ENCODE data around the gene UBE2S.

UBE2S gene

GRCh38 chr19:55358493-55358892 is 49.1 kb downstream of the UBE2S start:
- H3K9me3 ChIP-seq (ENCODE audit: control insufficient read depth, low read length) = no peaks in the 10 kb centered on the region
- no peak overlapping the region for H3K4me3 ChIP-seq (ENCODE audit: extremely low read depth, insufficient read depth, low read length, poor library complexity, severe bottlenecking)
- H3K27ac ChIP-seq (ENCODE audit: low read depth, low read length, severe bottlenecking) = no peak overlapping the region
- no peaks in the 10 kb centered on the region for H3K36me3 ChIP-seq (ENCODE audit: control insufficient read depth, insufficient read depth, low read length)
- peaks cover 8% of the 10 kb centered on the region for H3K4me1 ChIP-seq (ENCODE audit: control insufficient read depth, insufficient read depth, low read length, poor library complexity, severe bottlenecking)
- 90 to 93% methylated on average over 16 to 18 of the region's 19 CpGs for WGBS, 2 experiments (ENCODE audit: insufficient coverage in 2 of 2)

GRCh38 chr19:55355213-55355821 is 52.3 kb downstream of the UBE2S start:
- Histone ChIP-seq H3K9me3 (ENCODE audit: control insufficient read depth, low read length) (no peaks in the 10 kb centered on the region), H3K36me3 (ENCODE audit: control insufficient read depth, insufficient read depth, low read length) (no peaks in the 10 kb centered on the region), H3K4me3 (ENCODE audit: extremely low read depth, insufficient read depth, low read length, poor library complexity, severe bottlenecking) (no peak overlapping the region), H3K27ac (ENCODE audit: low read depth, low read length, severe bottlenecking) (no peak overlapping the region), H3K4me1 (ENCODE audit: control insufficient read depth, insufficient read depth, low read length, poor library complexity, severe bottlenecking) (peaks cover 3% of the 10 kb centered on the region)
- 49 to 52% methylated on average over 11 to 12 of the region's 13 CpGs for WGBS, 2 experiments (ENCODE audit: insufficient coverage in 2 of 2)

GRCh38 chr19:55354698-55355212 is 52.8 kb downstream of the UBE2S start, which contains the start of gene COX6B2:
COX6B2 (minus strand) TSS chr19:55354719; CDS start chr19:55354521, 198 bp downstream.
- Histone ChIP-seq H3K4me3 (ENCODE audit: extremely low read depth, insufficient read depth, low read length, poor library complexity, severe bottlenecking) (peak within 1 kb of the TSS; percentile 41), H3K36me3 (ENCODE audit: control insufficient read depth, insufficient read depth, low read length) (peaks cover 4% of the 10 kb centered on the region), H3K9me3 (ENCODE audit: control insufficient read depth, low read length) (no peaks in the 10 kb centered on the region), H3K4me1 (ENCODE audit: control insufficient read depth, insufficient read depth, low read length, poor library complexity, severe bottlenecking) (peaks cover 3% of the 10 kb centered on the region), H3K27ac (ENCODE audit: low read depth, low read length, severe bottlenecking) (no peak within 1 kb of the TSS)
- 4 to 6% methylated on average over 11 to 17 of the region's 43 CpGs for WGBS, 2 experiments (ENCODE audit: insufficient coverage in 2 of 2)

GRCh38 chr19:55353803-55354697 is 53.5 kb downstream of the UBE2S start:
- 3 to 4% methylated on average over 43 to 58 of the region's 72 CpGs for WGBS, 2 experiments (ENCODE audit: insufficient coverage in 2 of 2)
- no peaks in the 10 kb centered on the region for H3K9me3 ChIP-seq (ENCODE audit: control insufficient read depth, low read length)
- H3K4me1 ChIP-seq (ENCODE audit: control insufficient read depth, insufficient read depth, low read length, poor library complexity, severe bottlenecking) = peaks cover 3% of the 10 kb centered on the region
- peaks cover 8% of the 10 kb centered on the region for H3K36me3 ChIP-seq (ENCODE audit: control insufficient read depth, insufficient read depth, low read length)
- peak overlapping the region; percentile 41 for H3K4me3 ChIP-seq (ENCODE audit: extremely low read depth, insufficient read depth, low read length, poor library complexity, severe bottlenecking)
- no peak overlapping the region for H3K27ac ChIP-seq (ENCODE audit: low read depth, low read length, severe bottlenecking)

DNA sequence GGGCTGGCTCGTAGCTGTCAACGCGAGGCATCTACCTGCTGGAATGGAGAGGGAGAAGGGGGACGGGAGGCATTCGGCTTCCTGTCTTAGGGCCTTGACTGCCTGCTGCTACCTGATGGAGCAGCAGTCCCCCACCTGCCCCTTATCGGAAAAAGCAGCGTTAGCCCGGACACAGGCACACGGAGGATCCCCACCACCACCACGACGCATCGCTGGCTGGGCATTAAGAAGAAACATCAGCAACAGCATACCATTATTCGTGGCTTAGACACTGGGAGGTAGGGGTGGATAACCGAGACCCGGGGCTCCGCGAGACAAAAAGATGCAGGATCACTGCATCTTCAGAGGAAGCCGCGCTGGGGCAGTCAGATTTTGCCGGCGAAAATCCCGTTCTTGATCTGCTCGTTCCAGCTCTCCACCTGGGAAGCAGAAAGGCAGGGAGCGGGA is 54.2 kb downstream of the UBE2S start:
- 10 to 11% methylated on average over 16 to 17 of the region's 24 CpGs for WGBS, 2 experiments (ENCODE audit: insufficient coverage in 2 of 2)
- peaks cover 7% of the 10 kb centered on the region for H3K4me1 ChIP-seq (ENCODE audit: control insufficient read depth, insufficient read depth, low read length, poor library complexity, severe bottlenecking)

DNA sequence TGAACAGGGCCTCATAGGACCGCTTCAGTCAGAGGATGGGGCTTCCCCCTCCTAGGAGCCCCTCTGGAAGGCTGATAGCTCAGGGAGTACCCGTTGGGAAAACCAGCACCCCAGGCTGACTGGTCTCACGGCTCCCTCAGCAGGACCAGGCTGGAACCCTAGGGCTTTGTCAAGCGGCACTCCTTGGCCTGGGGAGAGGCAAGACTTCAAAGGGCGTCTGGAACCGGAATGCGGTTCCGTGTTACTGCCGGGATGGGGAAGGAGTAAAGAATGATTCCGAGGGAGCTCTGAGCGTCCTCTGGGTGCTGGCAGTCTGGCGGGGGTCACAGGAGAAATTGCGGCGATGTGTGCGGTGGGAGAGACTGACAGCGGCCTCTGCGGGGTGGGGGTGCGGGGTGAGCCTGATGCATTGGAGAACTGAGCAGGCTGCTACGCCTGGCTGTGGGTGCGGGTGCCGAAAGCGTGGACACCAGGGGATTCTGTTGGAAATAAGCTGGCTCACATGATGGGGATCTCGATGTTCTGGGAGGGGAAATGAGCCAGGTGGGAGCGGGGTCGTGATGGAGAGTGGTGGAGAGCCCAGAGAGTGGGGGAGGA is 54.9 kb downstream of the UBE2S start:
- Histone ChIP-seq H3K36me3 (ENCODE audit: control insufficient read depth, insufficient read depth, low read length) (peaks cover 8% of the 10 kb centered on the region), H3K27ac (ENCODE audit: low read depth, low read length, severe bottlenecking) (no peak overlapping the region), H3K9me3 (ENCODE audit: control insufficient read depth, low read length) (no peaks in the 10 kb centered on the region), H3K4me1 (ENCODE audit: control insufficient read depth, insufficient read depth, low read length, poor library complexity, severe bottlenecking) (peaks cover 15% of the 10 kb centered on the region), H3K4me3 (ENCODE audit: extremely low read depth, insufficient read depth, low read length, poor library complexity, severe bottlenecking) (no peak overlapping the region)
- WGBS, 2 experiments (ENCODE audit: insufficient coverage in 2 of 2) = 81 to 85% methylated on average over 23 to 25 of the region's 25 CpGs

More for the DNA sequence above, 54.2 kb downstream of the UBE2S start:
- Histone ChIP-seq H3K4me3 (ENCODE audit: extremely low read depth, insufficient read depth, low read length, poor library complexity, severe bottlenecking) (peak overlapping the region; percentile 41), H3K9me3 (ENCODE audit: control insufficient read depth, low read length) (no peaks in the 10 kb centered on the region), H3K27ac (ENCODE audit: low read depth, low read length, severe bottlenecking) (no peak overlapping the region), H3K36me3 (ENCODE audit: control insufficient read depth, insufficient read depth, low read length) (peaks cover 8% of the 10 kb centered on the region)

DNA sequence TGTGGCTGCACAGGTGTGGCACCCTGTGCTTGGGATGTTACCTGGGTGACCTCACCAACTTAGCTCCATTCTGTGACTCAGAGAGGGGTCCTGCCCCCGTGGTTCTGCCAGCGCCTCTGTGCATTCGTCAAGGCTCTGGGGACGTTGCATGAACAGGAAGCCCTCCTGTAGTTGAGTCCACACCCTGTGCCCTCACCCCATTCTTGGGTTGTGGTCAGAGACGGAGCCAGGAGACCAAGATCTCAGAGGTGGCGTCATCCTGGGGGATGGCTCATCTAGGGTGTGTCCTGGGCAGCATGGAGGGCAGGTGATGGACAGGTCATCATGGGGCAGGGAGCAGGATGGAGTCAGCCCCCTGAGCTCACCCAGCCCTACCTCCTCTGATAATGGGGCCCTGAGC is 55.5 kb downstream of the UBE2S start:
- WGBS, 2 experiments (ENCODE audit: insufficient coverage in 2 of 2) = 78 to 92% methylated on average over 5 to 6 of the region's 6 CpGs

GRCh38 chr19:55350620-55351315 is 56.8 kb downstream of the UBE2S start:
- Histone ChIP-seq H3K4me3 (ENCODE audit: extremely low read depth, insufficient read depth, low read length, poor library complexity, severe bottlenecking) (no peak overlapping the region), H3K9me3 (ENCODE audit: control insufficient read depth, low read length) (no peaks in the 10 kb centered on the region), H3K27ac (ENCODE audit: low read depth, low read length, severe bottlenecking) (no peak overlapping the region), H3K4me1 (ENCODE audit: control insufficient read depth, insufficient read depth, low read length, poor library complexity, severe bottlenecking) (peaks cover 17% of the 10 kb centered on the region), H3K36me3 (ENCODE audit: control insufficient read depth, insufficient read depth, low read length) (peaks cover 16% of the 10 kb centered on the region)
- WGBS, 2 experiments (ENCODE audit: insufficient coverage in 2 of 2) = 92 to 95% methylated on average over 9 to 11 of the region's 11 CpGs

More for the DNA sequence above, 55.5 kb downstream of the UBE2S start:
- Histone ChIP-seq H3K4me1 (ENCODE audit: control insufficient read depth, insufficient read depth, low read length, poor library complexity, severe bottlenecking) (peaks cover 17% of the 10 kb centered on the region), H3K27ac (ENCODE audit: low read depth, low read length, severe bottlenecking) (no peak overlapping the region), H3K4me3 (ENCODE audit: extremely low read depth, insufficient read depth, low read length, poor library complexity, severe bottlenecking) (no peak overlapping the region), H3K9me3 (ENCODE audit: control insufficient read depth, low read length) (no peaks in the 10 kb centered on the region), H3K36me3 (ENCODE audit: control insufficient read depth, insufficient read depth, low read length) (peaks cover 13% of the 10 kb centered on the region)
